ENCODE data around the gene SLC27A4.

SLC27A4 gene

DNA sequence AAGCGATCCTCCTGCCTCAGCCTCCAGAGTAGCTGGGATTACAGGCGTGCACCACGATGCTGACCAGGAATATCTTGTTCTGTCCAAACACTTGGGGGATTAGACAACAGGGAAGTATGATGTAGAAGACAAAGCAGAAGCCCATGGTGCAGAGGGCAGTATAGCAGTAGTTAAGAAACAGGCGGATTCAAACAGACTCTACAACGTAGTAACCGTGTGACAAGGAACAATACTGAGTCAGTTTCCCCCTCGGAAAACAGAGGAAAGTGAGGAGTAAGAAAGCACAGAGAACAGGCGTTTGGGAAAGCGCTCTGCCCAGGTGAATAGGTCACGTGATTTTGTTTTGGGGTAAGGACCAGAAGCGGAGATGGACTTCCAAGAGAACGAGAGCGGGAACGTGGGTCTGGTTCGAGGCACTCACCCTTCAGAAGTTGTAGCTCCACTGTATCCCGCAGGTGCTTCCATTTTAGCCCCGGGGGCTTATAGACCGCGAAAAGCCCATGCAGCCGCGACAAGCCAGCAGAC lies 18.4 kb upstream of the SLC27A4 start (continued):
- TF ChIP-seq RBAK (tag by site-specific recombination; IDR thresholded peaks at IDR 0.05), result no peak
- TF ChIP-seq ZNF404 (tag by site-specific recombination; IDR thresholded peaks at IDR 0.05), result no peak
- TF ChIP-seq, protein P1, sequence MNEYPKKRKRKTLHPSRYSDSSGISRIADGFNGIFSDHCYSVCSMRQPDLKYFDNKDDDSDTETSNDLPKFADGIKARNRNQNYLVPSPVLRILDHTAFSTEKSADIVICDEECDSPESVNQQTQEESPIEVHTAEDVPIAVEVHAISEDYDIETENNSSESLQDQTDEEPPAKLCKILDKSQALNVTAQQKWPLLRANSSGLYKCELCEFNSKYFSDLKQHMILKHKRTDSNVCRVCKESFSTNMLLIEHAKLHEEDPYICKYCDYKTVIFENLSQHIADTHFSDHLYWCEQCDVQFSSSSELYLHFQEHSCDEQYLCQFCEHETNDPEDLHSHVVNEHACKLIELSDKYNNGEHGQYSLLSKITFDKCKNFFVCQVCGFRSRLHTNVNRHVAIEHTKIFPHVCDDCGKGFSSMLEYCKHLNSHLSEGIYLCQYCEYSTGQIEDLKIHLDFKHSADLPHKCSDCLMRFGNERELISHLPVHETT (tag by site-specific recombination; IDR thresholded peaks at IDR 0.05), result no peak
- no peak for TF ChIP-seq ZNF585B (tag by site-specific recombination; IDR thresholded peaks at IDR 0.05)
- TF ChIP-seq, protein P2, sequence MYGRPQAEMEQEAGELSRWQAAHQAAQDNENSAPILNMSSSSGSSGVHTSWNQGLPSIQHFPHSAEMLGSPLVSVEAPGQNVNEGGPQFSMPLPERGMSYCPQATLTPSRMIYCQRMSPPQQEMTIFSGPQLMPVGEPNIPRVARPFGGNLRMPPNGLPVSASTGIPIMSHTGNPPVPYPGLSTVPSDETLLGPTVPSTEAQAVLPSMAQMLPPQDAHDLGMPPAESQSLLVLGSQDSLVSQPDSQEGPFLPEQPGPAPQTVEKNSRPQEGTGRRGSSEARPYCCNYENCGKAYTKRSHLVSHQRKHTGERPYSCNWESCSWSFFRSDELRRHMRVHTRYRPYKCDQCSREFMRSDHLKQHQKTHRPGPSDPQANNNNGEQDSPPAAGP (tag by site-specific recombination; IDR thresholded peaks at IDR 0.05), result no peak
- TF ChIP-seq, protein P3, sequence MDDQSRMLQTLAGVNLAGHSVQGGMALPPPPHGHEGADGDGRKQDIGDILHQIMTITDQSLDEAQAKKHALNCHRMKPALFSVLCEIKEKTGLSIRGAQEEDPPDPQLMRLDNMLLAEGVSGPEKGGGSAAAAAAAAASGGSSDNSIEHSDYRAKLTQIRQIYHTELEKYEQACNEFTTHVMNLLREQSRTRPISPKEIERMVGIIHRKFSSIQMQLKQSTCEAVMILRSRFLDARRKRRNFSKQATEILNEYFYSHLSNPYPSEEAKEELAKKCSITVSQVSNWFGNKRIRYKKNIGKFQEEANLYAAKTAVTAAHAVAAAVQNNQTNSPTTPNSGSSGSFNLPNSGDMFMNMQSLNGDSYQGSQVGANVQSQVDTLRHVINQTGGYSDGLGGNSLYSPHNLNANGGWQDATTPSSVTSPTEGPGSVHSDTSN (CRISPR knock-in tag; IDR thresholded peaks at IDR 0.05), result no peak
- no peak for TF ChIP-seq ZNF16 (tag by site-specific recombination; IDR thresholded peaks at IDR 0.05; ENCODE audit: low read depth)

DNA sequence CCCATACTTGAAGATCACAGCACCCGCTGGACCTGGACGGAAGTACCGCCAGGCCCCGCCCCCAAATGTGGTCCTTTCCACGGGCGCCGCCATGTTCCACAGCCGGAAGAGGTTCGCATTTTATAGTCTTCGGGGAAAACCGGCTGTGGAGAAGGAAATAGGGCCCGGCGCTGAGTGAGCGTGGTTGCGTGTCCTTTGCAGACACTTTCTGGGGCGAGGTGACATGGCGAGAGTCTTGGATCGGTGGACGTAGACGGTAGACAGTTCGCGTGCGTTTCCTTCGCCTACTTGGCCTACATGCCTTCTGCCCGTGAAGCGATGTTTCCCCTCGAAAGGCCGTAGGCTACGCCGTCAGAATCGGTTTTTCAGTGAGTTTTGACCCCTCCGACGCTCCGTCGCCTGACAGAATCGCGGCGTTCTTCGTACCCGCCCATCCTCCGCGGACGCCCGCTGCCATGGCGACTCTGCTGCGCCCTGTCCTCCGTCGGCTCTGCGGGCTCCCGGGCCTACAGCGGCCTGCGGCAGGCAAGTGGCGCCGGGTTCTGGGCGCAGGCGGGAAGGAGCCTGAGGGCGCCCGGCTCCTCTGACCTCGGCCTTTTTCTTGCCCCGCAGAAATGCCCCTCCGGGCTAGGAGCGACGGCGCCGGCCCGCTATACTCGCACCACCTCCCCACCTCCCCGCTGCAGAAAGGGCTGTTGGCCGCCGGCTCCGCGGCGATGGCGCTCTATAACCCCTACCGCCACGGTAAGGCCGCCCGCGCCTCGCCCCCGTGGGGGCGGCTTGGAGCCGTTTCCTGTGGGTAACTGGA lies 17.7 kb upstream of the SLC27A4 start, which contains the start of the genes COQ4 and TRUB2:
COQ4 (plus strand) TSS at position 436 of the 808 bp plus-strand sequence; CDS start at position 456, 20 bp downstream.
TRUB2 (minus strand) TSS at position 44 of the 808 bp plus-strand sequence; CDS start at position 5, 39 bp downstream.
- Histone ChIP-seq H3K4me3 (ENCODE audit: low read depth, low read length) (peak within 1 kb of the TSS; percentile 87), H3K9me3 (ENCODE audit: control insufficient read depth, insufficient read depth, low read depth, low read length) (no peaks in the 10 kb centered on the region), H3K27ac (ENCODE audit: extremely low read depth, low read depth, low read length) (peak within 1 kb of the TSS; percentile 54), H3K36me3 (ENCODE audit: control insufficient read depth in 2 of 2, insufficient read depth in 1 of 2, low read length in 2 of 2) (peaks cover 0 to 36% of the 10 kb centered on the region in 2 experiments; a peak in 1 of 3 replicates), H3K4me1 (ENCODE audit: control insufficient read depth, insufficient read depth, low read length) (no peaks in the 10 kb centered on the region)
- CTCF ChIA-PET, result no interaction called here
- POLR2A ChIA-PET, result interaction anchor here (1.2 to 2.2 kb wide), 2 partner anchors 19 to 46 kb away, joined by 3 to 6 read pairs; partner anchors contain the start of gene SWI5
- TF ChIP-seq SP2 (tag by site-specific recombination; IDR thresholded peaks at IDR 0.05) (peak; percentile 76), ZNF664 (tag by site-specific recombination; IDR thresholded peaks at IDR 0.05) (peak; percentile 29; the same call in 1 of the 2 replicates), ZNF155 (tag by site-specific recombination; IDR thresholded peaks at IDR 0.05) (no peak), ZFP37 (tag by site-specific recombination; IDR thresholded peaks at IDR 0.05) (peak; percentile 95), ZBTB8A (tag by site-specific recombination; IDR thresholded peaks at IDR 0.05) (peak; percentile 93), KLF9 (tag by site-specific recombination; IDR thresholded peaks at IDR 0.05; ENCODE audit: low read depth) (peak; percentile 82), ZNF530 (tag by site-specific recombination; IDR thresholded peaks at IDR 0.05; ENCODE audit: low read depth) (no peak), SETDB1 (IDR thresholded peaks at IDR 0.05; ENCODE audit: insufficient read length, low read length) (no peak), ZNF184 (tag by site-specific recombination; IDR thresholded peaks at IDR 0.05) (no peak), ZNF610 (tag by site-specific recombination; IDR thresholded peaks at IDR 0.05; ENCODE audit: borderline replicate concordance) (peak; percentile 69), ZNF274 (IDR thresholded peaks at IDR 0.05; ENCODE audit: low read length) (no peak), ZNF274 (tag by site-specific recombination; IDR thresholded peaks at IDR 0.05; ENCODE audit: borderline replicate concordance) (no peak)
- TF ChIP-seq, protein P4, sequence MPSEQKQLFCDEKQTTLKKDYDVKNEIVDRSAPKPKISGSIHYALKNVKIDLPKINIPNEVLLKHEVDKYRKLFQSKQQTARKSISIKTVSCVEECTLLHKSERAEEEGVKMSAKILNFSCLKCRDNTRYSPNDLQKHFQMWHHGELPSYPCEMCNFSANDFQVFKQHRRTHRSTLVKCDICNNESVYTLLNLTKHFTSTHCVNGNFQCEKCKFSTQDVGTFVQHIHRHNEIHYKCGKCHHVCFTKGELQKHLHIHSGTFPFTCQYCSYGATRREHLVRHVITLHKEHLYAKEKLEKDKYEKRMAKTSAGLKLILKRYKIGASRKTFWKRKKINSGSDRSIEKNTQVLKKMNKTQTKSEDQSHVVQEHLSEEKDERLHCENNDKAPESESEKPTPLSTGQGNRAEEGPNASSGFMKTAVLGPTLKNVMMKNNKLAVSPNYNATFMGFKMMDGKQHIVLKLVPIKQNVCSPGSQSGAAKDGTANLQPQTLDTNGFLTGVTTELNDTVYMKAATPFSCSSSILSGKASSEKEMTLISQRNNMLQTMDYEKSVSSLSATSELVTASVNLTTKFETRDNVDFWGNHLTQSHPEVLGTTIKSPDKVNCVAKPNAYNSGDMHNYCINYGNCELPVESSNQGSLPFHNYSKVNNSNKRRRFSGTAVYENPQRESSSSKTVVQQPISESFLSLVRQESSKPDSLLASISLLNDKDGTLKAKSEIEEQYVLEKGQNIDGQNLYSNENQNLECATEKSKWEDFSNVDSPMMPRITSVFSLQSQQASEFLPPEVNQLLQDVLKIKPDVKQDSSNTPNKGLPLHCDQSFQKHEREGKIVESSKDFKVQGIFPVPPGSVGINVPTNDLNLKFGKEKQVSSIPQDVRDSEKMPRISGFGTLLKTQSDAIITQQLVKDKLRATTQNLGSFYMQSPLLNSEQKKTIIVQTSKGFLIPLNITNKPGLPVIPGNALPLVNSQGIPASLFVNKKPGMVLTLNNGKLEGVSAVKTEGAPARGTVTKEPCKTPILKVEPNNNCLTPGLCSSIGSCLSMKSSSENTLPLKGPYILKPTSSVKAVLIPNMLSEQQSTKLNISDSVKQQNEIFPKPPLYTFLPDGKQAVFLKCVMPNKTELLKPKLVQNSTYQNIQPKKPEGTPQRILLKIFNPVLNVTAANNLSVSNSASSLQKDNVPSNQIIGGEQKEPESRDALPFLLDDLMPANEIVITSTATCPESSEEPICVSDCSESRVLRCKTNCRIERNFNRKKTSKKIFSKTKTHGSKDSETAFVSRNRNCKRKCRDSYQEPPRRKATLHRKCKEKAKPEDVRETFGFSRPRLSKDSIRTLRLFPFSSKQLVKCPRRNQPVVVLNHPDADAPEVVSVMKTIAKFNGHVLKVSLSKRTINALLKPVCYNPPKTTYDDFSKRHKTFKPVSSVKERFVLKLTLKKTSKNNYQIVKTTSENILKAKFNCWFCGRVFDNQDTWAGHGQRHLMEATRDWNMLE (tag by site-specific recombination; conservative IDR thresholded peaks at IDR 0.05; ENCODE audit: low read depth), result peak; percentile 92
- TF ChIP-seq, protein P5, sequence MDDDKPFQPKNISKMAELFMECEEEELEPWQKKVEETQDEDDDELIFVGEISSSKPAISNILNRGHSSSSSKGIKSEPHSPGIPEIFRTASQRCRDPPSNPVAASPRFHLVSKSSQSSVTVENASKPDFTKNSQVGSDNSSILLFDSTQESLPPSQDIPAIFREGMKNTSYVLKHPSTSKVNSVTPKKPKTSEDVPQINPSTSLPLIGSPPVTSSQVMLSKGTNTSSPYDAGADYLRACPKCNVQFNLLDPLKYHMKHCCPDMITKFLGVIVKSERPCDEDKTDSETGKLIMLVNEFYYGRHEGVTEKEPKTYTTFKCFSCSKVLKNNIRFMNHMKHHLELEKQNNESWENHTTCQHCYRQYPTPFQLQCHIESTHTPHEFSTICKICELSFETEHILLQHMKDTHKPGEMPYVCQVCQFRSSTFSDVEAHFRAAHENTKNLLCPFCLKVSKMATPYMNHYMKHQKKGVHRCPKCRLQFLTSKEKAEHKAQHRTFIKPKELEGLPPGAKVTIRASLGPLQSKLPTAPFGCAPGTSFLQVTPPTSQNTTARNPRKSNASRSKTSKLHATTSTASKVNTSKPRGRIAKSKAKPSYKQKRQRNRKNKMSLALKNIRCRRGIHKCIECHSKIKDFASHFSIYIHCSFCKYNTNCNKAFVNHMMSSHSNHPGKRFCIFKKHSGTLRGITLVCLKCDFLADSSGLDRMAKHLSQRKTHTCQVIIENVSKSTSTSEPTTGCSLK (tag by site-specific recombination; IDR thresholded peaks at IDR 0.05), result no peak
- TF ChIP-seq, protein P6, sequence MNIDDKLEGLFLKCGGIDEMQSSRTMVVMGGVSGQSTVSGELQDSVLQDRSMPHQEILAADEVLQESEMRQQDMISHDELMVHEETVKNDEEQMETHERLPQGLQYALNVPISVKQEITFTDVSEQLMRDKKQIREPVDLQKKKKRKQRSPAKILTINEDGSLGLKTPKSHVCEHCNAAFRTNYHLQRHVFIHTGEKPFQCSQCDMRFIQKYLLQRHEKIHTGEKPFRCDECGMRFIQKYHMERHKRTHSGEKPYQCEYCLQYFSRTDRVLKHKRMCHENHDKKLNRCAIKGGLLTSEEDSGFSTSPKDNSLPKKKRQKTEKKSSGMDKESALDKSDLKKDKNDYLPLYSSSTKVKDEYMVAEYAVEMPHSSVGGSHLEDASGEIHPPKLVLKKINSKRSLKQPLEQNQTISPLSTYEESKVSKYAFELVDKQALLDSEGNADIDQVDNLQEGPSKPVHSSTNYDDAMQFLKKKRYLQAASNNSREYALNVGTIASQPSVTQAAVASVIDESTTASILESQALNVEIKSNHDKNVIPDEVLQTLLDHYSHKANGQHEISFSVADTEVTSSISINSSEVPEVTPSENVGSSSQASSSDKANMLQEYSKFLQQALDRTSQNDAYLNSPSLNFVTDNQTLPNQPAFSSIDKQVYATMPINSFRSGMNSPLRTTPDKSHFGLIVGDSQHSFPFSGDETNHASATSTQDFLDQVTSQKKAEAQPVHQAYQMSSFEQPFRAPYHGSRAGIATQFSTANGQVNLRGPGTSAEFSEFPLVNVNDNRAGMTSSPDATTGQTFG (tag by site-specific recombination; IDR thresholded peaks at IDR 0.05; ENCODE audit: borderline replicate concordance), result peak; percentile 80; the same call in 1 of the 2 replicates

Measured in HEK293 (cell line).